Spleen (tissue), 7 donors: ENCODE results near the gene UBXN11.

Source experiments
- CTCF ChIP-seq, 11 experiments: fragments of 200-600 bp in 7 of 11; fragments of 450-650 bp in 4 of 11; sonication (generic) in 4 of 11; IDR thresholded peaks in 8 of 11; conservative IDR thresholded peaks in 3 of 11; 1 replicate in 7 of 11; 2 replicates in 4 of 11; pipeline versions ENCODE4 v1.4.0 to v1.8.0; 2016 to 2021; ENCODE audit warnings: antibody characterized with exemption in 11 of 11, inconsistent platforms in 4 of 11, mild to moderate bottlenecking in 1 of 11
- POLR2A ChIP-seq, 3 donors: fragments of 450-650 bp; IDR thresholded peaks; one replicate each; pipeline ENCODE4 v1.5.1; 2017; ENCODE audit warnings: antibody characterized with exemption in 3 of 3, mild to moderate bottlenecking in 1 of 3
- POLR2AphosphoS5 ChIP-seq, 3 donors: sonication (generic); formaldehyde crosslinking; IDR thresholded peaks; one replicate each; pipeline ENCODE4 v1.5.1; 2017; ENCODE audit warnings: antibody characterized with exemption in 3 of 3
- donor health status: DM: no; HTN: no; CAD: no; lungs with moderate emphysema.
- donor health status: DM: no; HTN: no; CAD: no.
- donor health status: DM: no; HTN: no; CAD: no.

DNA sequence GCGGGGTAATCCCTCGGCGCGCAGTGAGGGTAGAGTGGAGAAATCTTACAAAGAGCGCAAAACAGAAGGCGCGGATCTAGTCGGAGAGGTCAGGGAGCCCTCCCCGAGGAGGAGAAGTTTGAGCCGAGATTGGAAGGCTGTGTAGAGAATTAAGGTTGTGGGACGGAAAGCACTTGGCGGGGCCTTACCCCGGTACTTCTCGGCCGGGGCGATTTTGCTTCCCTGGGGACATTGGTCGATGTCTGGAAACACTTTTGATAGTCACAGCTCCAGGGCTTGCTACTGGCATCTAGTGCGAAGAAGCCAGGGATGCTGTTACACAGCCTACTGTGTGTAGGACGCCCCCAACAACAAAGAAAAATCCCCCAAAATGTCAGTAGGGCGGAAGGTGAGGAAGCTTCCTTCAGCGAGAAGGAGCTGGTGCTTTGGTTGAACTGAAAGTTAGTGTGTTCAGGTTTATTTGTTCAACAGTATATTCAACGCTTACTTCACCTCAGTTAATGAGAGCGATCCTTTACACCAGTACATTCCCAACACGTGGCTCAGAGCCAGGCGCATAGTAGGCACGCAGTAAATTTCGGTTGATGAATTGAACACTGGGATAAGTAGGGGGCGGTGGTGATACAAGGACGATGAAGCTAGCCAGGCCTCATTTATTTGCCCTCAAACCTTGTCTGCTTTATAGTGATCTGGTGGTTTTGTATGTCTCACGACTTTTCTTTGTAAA, 71.6 kb downstream of the UBXN11 start:
- TF ChIP-seq CTCF (IDR thresholded peaks at IDR 0.05 in 8 of 11, conservative IDR thresholded peaks at IDR 0.05 in 3 of 11) (no peak), POLR2A (IDR thresholded peaks at IDR 0.05) (no peak), POLR2AphosphoS5 (IDR thresholded peaks at IDR 0.05) (no peak)
